ENCODE results near the gene BCL2L13.
"Not testable (repeated sequence)": the region's sequence is repeated elsewhere in the genome, so short reads cannot be mapped to it uniquely, and the experiment has no call there.

BCL2L13 gene

DNA sequence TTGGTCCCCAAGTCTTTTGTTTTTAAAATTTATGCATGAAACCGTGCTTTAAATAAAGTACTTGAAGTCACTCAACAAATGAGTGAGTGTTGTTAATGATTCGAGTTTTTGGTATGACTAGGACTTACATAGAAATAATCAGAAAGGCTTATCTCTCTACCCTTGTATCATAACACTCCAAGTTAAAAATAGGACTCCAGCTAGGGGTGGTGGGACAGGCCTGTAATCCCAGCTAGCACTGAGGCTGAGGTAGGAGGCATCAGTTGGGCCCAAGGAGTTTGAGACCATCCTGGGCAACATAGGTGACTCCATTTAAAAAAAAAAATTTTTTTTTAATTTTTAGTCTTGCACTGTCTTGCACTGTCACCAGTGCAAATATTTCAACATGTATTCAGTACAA, 55.6 kb downstream of the BCL2L13 start:
- no peak for DNase-seq (ENCODE audit: low read depth in 2 of 2, low spot score in 1 of 2)

DNA sequence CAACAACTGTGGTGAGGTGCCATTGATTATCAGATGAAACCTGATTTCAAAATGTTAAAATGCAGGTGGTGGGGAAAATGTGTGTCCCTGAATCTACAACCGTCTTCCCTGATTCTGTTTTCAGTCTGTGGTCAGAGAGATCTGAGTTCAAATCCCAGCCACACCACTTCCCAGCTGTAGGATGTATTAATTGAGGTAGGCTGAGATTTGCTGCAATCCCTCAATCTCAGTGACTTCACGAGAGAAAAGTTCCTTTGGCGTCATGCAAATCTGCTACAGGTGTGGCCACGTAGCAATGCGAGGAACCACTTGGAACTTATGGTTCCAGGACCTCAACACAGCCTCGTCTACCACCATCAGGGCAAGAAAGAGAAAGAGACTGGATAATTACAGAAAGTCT, 56.2 kb downstream of the BCL2L13 start:
- no peak for DNase-seq (ENCODE audit: low read depth in 2 of 2, low spot score in 1 of 2)

DNA sequence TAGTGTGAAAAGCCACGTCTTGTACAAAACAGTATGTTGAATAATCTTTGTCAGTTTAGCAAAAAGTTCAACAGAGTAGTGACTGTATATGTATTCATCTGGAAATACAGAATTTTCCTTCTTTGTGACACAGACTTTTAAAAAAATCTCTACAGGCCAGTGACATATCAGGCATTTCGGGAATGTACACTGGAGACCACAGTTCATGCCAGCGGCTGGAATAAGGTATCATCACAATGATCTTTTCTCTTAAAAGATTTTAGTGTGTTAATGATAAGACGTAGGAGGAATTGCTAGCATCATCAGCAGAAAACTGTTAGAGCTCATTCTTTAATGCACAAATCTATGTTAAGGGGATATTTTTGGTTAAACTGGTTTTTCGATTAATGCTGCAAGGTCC, 57.4 kb downstream of the BCL2L13 start:
- no peak for DNase-seq (ENCODE audit: low read depth in 2 of 2, low spot score in 1 of 2)

DNA sequence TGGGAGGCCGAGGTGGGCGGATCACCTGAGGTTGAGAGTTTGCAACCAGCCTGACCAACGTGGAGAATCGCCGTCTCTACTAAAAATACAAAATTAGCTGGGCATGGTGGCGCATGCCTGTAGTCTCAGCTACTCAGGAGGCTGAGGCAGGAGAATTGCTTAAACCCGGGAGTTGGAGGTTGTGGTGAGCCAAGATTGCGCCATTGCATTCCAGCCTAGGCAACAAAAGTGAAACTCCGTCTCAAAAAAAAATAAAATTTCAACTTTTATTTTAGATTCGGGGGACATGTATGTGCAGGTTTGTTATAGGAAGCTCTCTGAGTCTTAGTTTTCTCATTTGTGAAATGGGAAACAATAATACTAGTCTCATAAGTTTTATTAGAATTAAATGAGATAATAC, 58.6 kb downstream of the BCL2L13 start:
- not testable (repeated sequence) for DNase-seq (ENCODE audit: low read depth in 2 of 2, low spot score in 1 of 2)

DNA sequence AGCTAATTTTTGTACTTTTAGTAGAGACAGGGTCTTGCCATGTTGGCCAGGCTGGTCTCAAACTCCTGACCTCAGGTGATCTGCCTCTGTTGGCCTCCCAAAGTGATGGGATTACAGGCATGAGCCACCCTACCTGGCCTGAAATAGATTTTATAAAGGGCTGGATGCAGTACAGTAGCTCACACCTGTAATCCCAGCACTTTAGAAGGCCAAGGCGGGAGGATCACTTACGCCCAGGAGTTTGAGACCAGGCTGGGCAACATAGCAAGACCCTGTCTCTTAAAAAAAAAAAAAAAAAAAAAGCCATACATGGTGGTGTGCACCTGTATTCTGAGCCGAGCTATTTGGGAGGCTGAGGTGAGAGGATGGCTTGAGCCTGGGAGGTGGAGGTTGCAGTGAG, 59.7 kb downstream of the BCL2L13 start:
- DNase-seq (ENCODE audit: low read depth in 2 of 2, low spot score in 1 of 2) = not testable (repeated sequence)

DNA sequence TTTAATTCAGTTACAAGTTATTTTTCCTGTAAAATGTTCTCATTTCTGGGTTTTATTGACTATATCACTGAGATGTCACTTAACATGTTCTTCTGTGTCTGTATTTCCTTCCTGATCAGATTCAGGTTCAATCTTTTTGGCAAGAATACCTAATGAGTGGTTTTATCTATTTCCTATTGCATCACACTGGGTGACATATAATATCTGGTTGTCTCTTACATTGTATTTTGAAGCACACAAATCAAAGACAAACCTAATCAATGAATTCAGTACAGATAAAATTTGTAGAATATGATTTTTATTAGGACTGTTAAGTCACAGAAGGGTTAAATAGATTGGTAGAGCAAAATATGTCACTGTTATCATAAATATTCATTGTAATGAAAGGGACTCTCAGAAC, 60.4 kb downstream of the BCL2L13 start:
- DNase-seq (ENCODE audit: low read depth in 2 of 2, low spot score in 1 of 2) = no peak

DNA sequence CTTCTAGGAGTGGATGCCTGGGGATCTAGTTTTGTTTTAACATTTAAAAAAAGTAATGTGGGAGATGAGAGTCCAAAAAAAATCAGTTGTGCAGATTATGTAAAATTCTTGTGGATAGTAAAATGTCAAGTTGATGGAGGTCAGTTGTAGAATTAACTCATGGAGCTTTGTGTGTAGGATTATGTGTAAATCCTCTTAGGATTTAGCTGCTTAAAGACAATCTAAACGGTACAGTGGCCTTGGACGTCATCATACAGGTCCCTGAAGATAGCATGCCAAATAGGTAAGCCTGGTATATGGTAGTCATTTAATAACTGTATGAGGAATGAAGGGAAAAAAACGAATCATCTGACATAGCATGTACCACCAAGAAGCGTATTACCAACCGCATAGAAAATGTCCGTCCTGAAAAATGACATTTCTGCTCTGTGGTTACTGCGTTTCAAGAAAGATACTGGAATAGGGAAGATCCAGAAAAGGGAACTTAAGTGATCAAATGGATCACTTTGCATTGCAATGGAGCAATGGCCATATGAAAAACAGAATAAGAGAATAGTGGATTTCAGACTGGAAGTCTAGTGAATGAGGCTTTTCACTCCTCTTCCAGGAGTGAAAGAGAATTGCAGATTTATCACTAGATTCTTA, 61.3 kb downstream of the BCL2L13 start:
- no peak for DNase-seq (ENCODE audit: low read depth in 2 of 2, low spot score in 1 of 2)

DNA sequence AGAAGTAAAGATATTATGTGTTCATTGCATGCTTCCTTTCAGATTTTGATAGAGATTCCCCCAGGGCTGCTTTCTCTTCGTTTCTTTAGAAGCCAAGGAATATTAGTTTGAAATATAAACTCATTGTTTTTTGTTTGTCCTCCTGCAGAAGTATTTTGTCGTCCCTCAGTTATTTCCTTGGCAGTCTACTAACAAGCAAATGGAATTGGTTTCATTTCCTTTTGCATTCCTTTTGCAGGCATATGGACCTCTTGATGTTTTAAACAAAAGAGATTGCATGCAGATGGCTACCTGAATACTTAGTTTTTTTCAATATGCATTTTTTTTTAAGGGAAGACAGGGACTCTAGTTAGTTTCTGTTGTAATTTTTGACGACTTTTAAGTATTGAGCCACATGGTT, 62.2 kb downstream of the BCL2L13 start:
- DNase-seq (ENCODE audit: low read depth in 2 of 2, low spot score in 1 of 2) = no peak

DNA sequence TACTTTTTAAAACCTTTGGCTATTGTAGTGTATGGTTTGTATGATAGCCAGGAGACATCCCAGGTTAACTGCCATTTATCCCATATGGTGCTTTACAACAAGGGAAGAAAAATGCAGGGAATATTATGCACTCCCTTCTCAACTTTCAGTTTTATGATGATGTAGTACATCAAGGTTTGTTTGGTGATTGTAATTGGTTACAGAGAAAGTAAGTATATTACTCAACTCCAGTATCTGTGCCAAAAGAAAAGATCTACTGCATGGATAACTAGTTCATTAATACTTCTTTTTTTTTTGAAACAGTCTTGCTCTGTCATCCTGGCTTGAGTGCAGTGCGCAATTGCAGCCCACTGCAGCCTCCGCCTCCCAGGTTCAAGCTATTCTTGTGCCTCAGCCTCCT, 65.3 kb downstream of the BCL2L13 start:
- no peak for DNase-seq (ENCODE audit: low read depth in 2 of 2, low spot score in 1 of 2)

DNA sequence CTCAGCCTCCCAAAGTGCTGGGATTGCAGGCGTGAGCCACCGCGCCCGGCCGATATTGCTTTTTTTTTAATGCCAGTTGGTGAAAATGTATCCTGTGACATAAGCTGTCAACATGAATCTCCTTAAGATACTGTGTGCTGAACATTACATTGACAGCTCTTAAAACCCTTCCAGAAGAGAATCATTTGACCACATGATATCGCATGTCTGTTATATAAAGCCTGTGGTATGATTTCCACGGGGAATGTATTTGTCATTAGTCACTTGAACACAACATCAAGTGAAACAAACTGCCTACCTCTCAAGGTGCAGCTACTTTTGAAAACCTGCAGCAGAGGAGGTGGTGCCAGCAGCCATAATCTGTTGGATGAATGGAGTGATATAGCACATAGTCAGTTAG, 67.0 kb downstream of the BCL2L13 start:
- DNase-seq (ENCODE audit: low read depth in 2 of 2, low spot score in 1 of 2) = no peak

DNA sequence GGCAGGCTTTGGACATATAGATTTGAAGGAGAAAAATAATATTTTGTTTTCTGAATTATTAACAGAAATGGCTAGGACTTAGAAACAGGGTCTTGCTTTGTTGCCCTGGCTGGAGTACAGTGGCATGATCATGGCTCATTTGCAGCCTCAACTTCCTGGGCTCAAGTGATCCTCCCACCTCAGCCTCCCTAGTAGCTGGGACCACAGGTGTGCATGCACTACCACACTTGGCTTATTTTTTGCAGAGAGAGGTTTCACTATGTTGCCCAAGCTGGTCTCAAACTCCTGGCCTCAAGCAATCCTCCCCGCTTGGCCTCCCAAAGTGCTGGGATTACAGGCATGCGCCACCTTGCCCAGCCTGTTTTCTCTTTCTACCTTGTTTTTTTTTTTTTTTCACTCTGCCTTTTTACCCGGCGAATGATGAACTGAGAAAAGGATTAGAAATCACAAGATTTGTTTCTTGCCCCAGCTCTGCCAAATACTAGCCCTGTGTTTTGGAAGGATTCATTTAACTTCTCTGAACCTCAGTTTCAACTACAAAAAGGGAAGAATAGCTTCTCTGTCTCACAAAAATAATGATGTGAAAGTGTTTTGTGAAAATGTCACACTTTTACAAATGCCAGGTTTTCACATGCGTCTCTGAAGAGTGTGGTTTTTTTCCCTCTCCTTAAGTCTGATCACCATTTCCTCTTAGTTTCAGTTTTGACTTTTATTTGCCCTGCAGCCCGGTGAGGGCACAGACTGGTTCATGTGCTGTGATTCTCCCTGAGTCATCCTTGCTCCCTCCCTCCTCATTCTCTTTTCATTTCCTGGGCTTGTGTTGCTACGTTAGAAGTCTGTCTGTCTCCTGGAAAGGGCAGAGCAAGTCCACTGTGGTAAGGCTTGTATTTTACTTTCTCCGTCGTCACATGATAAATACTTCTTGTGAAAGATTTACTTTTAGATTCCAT, 67.7 kb downstream of the BCL2L13 start:
- peak in 1 of 2 donors; percentile 2 for DNase-seq (ENCODE audit: low read depth in 2 of 2, low spot score in 1 of 2)

DNA sequence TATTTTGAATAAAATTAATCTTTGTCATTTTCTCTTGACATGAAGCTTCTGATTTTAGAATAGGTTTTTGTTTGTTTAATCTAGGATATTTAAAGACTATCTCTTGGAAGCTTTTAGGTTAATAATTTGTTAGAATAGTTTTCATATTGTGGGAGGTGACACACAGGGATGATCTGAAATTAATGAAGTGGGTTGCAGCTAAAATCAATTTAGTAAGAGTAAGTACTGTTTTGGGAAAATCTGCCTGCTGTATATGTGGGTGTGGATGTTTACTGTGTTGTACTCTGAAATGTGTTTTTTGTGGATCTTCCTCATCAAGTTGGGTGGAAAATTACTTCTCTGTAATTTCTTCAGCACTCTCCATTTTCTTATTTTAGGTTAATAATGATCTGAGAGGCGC, 68.4 kb downstream of the BCL2L13 start:
- no peak for DNase-seq (ENCODE audit: low read depth in 2 of 2, low spot score in 1 of 2)

DNA sequence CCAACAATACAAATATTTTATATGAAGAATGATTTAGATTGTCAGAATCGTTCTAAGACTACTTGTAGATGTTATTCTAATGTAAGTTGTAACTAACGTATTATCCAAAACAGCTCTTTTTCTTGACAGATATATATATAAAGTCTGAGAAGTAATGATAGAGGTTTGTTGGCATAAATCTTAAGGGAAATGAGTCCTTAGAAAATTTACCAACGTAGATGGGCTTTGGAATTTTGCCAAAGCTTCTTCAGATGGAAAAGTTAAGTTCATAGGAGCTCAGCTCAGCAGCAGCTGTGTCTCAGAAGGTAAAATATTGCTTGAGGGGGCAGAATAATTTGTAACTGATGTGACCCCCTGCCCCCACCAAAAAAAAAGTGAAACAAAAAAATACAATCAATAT, 69.0 kb downstream of the BCL2L13 start:
- DNase-seq (ENCODE audit: low read depth in 2 of 2, low spot score in 1 of 2) = no peak

DNA sequence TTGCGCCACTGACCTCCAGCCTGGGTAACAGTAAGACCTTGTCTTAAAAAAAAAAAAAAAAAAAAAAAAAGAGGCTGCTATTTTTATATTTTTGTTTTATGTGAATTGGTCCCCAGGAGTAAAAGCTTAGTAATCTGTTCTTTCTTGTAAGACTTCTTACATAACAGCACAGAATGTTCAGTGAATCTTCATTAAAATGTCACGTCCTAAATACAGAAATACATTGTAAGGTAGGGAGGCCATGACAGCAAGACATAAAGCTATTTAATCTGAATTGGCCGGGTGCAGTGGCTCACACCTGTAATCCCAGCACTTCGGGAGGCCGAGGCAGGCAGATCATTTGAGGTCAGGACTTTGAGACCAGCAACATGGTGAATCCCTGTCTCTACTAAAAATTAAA, 71.5 kb downstream of the BCL2L13 start:
- no peak for DNase-seq (ENCODE audit: low read depth in 2 of 2, low spot score in 1 of 2)

DNA sequence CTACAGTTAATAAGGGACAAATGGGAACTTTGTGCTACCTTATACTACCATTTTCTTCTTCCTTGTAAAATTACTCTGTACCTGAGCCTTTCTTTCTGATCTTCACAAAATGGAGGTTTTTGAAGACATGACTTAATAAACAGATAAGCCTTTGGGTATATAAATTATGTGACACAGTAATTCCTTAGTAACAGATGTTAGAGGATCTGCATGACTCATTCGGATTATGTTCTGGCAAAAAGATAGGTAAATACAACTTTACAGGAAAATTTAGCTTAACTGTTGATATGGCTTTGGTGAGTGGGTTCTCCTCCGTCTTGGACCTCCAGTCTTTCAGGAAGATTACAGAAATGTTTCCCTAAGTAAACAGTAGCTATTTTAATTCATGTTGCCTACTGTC, 73.9 kb downstream of the BCL2L13 start:
- no peak for DNase-seq (ENCODE audit: low read depth in 2 of 2, low spot score in 1 of 2)

DNA sequence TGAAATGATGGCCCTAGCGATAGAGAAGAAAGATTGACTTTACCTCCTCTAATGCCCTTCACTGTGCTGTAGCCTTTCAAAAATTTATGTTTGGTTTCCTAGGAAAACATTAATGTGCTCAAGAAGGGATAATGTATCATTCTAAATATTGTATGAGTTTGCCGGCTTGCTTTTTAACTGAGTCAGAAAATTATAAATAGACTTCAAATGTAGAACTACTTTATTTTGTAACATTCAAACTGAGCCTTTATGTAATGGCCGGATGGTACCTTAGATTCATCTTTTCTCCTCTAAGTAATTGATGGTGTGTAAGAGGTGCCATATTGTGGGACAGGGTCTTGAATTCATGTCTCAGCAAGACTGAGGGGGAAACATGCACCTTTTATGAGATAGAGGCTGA, 78.0 kb downstream of the BCL2L13 start:
- DNase-seq (ENCODE audit: low read depth in 2 of 2, low spot score in 1 of 2) = no peak

DNA sequence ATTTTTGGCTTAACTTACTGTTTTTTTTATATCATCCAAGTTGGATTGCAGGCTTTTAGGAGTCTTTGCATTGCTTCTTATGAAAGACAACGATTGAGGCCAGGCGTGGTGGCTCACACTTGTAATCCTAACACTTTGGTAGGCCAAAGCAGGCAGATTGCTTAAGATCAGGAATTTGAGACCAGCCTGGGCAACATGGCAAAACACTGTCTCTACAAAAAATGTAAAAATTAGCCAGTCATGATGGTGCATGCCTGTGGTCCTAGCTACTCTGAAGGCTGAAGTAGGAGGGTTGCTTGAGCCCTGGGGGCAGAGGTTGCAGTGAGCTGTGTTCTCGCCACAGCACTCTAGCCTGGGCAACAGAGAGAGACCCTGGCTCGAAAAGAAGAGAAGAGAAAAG, 79.2 kb downstream of the BCL2L13 start:
- no peak for DNase-seq (ENCODE audit: low read depth in 2 of 2, low spot score in 1 of 2)

DNA sequence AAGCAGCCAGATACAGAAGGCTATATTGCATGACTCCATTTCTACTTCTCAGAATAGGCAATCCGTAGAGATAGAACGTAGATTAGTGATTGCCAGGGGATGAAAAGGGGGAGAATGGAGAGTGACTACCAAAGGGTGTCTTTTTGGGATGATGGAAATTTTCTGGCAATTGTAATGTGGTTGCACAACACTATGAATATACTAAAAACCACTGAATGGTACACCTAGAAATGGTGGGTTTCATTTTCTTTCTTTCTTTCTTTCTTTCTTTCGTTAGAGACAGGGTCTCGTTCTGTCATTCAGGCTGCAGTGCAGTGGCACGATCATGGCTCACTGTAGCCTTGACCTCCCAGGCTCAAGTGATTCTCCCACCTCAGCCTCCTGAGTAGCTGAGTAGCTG, 81.4 kb downstream of the BCL2L13 start:
- DNase-seq (ENCODE audit: low read depth in 2 of 2, low spot score in 1 of 2) = no peak

DNA sequence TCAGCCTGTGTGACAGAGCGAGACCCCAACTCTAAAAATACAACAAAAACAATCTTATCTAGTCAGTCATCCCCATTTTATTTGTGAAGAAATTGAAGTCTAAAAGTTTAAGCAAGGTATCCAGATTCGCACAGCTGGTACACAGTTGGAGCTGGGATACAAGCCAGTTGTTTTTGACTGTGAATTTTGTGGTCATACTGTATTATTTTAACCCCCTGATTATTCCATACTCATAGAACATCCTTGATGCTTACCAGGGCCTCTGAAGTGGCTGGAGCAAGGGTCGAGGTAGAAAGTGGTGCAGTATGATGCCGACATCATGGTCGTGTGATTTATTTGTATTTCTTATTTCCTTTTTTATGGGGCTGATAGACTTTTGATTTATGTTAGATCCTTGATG, 85.7 kb downstream of the BCL2L13 start:
- DNase-seq (ENCODE audit: low read depth in 2 of 2, low spot score in 1 of 2) = no peak

DNA sequence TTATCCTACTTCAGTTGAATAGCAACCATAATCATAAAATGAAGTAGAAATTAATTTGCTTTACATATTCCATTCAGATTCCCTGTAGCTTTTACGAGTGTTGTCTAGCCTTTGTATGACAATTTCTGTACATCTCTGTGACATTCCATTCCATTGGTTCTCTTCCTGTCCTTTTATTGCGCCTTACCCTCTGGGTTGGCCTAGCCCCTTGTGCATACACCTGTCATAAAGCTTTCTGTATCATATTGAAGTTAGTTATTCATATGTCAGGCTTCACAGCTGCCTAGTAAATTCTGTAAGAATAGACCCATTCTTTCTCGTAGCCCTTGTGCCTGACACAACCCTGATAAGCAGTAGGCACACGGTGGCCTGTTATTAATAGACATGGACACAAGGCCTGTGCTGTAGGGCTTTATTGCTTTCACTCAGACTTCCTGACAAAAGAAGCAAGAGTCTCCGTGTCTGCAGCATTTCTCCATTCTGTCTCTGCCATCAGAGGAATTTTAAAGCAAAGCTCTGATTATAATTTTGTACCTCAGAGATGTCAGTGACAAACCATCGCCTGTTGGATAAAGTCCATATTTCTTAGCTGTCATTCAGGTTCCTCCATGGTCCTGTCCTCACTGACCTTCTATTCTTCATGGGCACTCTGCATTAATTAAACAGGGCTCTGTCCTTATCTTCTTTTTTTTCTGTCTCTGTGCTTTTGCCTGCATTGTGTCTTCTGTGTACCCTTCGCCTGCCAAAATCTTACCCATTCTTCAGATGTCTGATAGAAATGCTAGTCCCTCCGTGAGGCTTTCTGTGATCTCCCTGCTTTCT, 86.3 kb downstream of the BCL2L13 start:
- no peak for DNase-seq (ENCODE audit: low read depth in 2 of 2, low spot score in 1 of 2)

DNA sequence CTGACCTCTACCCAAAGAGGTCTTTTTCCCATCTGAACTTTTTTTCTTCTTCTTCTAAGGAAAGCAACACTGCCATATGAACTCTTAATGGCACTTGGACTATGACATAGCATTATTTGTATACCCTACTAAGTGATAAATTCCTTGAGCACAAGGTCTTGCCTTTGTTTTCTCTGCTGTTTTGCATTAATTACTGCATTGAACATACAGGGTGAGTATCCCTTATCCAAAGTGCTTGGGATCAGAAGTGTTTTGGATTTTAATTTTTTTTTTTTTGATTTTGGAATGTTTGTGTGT, 86.9 kb downstream of the BCL2L13 start:
- no peak for DNase-seq (ENCODE audit: low read depth in 2 of 2, low spot score in 1 of 2)
